ENCODE data around the gene MED17.

DNA sequence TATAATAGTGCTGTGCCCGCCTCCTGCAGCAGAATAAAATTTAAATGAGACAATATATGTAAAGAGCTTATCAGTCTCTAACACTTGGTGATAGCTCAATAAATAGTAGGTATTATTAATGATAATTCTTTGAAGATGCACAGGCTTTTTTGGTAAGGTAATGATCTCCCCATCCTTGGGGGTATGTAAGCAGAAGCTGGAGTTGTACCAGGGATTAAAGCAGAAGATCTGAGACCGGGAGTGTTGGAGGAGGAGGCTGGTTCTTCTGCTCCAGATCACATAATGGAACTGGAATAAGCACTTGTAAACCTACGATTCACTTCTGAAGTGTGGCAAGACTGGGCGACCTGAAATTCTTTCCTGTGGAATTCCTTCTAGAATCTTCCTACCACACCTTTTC is 58.0 kb downstream of the MED17 start:
- TF ChIP-seq, protein P1, sequence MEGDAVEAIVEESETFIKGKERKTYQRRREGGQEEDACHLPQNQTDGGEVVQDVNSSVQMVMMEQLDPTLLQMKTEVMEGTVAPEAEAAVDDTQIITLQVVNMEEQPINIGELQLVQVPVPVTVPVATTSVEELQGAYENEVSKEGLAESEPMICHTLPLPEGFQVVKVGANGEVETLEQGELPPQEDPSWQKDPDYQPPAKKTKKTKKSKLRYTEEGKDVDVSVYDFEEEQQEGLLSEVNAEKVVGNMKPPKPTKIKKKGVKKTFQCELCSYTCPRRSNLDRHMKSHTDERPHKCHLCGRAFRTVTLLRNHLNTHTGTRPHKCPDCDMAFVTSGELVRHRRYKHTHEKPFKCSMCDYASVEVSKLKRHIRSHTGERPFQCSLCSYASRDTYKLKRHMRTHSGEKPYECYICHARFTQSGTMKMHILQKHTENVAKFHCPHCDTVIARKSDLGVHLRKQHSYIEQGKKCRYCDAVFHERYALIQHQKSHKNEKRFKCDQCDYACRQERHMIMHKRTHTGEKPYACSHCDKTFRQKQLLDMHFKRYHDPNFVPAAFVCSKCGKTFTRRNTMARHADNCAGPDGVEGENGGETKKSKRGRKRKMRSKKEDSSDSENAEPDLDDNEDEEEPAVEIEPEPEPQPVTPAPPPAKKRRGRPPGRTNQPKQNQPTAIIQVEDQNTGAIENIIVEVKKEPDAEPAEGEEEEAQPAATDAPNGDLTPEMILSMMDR (IDR thresholded peaks at IDR 0.05; ENCODE audit: insufficient read depth, low read length, poor library complexity, severe bottlenecking) = no peak
- no peak for TF ChIP-seq EZH2phosphoT487 (conservative IDR thresholded peaks at IDR 0.05; ENCODE audit: low read length)

Data from SU-DHL-6 (cell line).